Measurements from ENCODE around the gene CA14.

Gene CA14

GRCh38 chr1:150233359-150234308 is 23.9 kb upstream of the CA14 start (continued):
- TF ChIP-seq, protein P1, sequence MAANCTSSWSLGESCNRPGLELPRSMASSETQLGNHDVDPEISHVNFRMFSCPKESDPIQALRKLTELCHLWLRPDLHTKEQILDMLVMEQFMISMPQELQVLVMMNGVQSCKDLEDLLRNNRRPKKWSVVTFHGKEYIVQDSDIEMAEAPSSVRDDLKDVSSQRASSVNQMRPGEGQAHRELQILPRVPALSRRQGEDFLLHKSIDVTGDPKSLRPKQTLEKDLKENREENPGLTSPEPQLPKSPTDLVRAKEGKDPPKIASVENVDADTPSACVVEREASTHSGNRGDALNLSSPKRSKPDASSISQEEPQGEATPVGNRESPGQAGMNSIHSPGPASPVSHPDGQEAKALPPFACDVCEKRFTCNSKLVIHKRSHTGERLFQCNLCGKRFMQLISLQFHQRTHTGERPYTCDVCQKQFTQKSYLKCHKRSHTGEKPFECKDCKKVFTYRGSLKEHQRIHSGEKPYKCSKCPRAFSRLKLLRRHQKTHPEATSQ (tag by site-specific recombination; IDR thresholded peaks at IDR 0.05): no peak
- TF ChIP-seq PATZ1 (tag by site-specific recombination; IDR thresholded peaks at IDR 0.05) (no peak), ZNF157 (tag by site-specific recombination; IDR thresholded peaks at IDR 0.05) (no peak), REPIN1 (tag by site-specific recombination; IDR thresholded peaks at IDR 0.05; ENCODE audit: low read depth) (no peak), ZNF488 (tag by site-specific recombination; IDR thresholded peaks at IDR 0.05) (no peak), ZBTB17 (tag by site-specific recombination; IDR thresholded peaks at IDR 0.05) (peak; percentile 62), EGR2 (tag by site-specific recombination; IDR thresholded peaks at IDR 0.05; ENCODE audit: low read depth) (0 out of 2 replicates have a peak, but pooled peaks have one; percentile 22), ZNF48 (tag by site-specific recombination; IDR thresholded peaks at IDR 0.05) (no peak), PRDM1 (tag by site-specific recombination; IDR thresholded peaks at IDR 0.05) (peak; percentile 53; the same call in 1 of the 2 replicates), KLF17 (tag by site-specific recombination; IDR thresholded peaks at IDR 0.05) (no peak), ZNF747 (tag by site-specific recombination; IDR thresholded peaks at IDR 0.05) (no peak), ZFHX2 (tag by site-specific recombination; conservative IDR thresholded peaks at IDR 0.05) (peak; percentile 58; the same call in 1 of the 2 replicates), ZNF423 (tag by site-specific recombination; IDR thresholded peaks at IDR 0.05) (no peak), ZNF239 (tag by site-specific recombination; IDR thresholded peaks at IDR 0.05) (no peak), SCRT2 (tag by site-specific recombination; IDR thresholded peaks at IDR 0.05) (no peak), ZNF555 (tag by site-specific recombination; conservative IDR thresholded peaks at IDR 0.05) (no peak)
- TF ChIP-seq, protein P2, sequence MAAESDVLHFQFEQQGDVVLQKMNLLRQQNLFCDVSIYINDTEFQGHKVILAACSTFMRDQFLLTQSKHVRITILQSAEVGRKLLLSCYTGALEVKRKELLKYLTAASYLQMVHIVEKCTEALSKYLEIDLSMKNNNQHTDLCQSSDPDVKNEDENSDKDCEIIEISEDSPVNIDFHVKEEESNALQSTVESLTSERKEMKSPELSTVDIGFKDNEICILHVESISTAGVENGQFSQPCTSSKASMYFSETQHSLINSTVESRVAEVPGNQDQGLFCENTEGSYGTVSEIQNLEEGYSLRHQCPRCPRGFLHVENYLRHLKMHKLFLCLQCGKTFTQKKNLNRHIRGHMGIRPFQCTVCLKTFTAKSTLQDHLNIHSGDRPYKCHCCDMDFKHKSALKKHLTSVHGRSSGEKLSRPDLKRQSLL (tag by site-specific recombination; IDR thresholded peaks at IDR 0.05): no peak
- TF ChIP-seq, protein P3, sequence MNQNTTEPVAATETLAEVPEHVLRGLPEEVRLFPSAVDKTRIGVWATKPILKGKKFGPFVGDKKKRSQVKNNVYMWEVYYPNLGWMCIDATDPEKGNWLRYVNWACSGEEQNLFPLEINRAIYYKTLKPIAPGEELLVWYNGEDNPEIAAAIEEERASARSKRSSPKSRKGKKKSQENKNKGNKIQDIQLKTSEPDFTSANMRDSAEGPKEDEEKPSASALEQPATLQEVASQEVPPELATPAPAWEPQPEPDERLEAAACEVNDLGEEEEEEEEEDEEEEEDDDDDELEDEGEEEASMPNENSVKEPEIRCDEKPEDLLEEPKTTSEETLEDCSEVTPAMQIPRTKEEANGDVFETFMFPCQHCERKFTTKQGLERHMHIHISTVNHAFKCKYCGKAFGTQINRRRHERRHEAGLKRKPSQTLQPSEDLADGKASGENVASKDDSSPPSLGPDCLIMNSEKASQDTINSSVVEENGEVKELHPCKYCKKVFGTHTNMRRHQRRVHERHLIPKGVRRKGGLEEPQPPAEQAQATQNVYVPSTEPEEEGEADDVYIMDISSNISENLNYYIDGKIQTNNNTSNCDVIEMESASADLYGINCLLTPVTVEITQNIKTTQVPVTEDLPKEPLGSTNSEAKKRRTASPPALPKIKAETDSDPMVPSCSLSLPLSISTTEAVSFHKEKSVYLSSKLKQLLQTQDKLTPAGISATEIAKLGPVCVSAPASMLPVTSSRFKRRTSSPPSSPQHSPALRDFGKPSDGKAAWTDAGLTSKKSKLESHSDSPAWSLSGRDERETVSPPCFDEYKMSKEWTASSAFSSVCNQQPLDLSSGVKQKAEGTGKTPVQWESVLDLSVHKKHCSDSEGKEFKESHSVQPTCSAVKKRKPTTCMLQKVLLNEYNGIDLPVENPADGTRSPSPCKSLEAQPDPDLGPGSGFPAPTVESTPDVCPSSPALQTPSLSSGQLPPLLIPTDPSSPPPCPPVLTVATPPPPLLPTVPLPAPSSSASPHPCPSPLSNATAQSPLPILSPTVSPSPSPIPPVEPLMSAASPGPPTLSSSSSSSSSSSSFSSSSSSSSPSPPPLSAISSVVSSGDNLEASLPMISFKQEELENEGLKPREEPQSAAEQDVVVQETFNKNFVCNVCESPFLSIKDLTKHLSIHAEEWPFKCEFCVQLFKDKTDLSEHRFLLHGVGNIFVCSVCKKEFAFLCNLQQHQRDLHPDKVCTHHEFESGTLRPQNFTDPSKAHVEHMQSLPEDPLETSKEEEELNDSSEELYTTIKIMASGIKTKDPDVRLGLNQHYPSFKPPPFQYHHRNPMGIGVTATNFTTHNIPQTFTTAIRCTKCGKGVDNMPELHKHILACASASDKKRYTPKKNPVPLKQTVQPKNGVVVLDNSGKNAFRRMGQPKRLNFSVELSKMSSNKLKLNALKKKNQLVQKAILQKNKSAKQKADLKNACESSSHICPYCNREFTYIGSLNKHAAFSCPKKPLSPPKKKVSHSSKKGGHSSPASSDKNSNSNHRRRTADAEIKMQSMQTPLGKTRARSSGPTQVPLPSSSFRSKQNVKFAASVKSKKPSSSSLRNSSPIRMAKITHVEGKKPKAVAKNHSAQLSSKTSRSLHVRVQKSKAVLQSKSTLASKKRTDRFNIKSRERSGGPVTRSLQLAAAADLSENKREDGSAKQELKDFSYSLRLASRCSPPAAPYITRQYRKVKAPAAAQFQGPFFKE (tag by site-specific recombination; IDR thresholded peaks at IDR 0.05; ENCODE audit: borderline replicate concordance): no peak
- TF ChIP-seq, protein P4, sequence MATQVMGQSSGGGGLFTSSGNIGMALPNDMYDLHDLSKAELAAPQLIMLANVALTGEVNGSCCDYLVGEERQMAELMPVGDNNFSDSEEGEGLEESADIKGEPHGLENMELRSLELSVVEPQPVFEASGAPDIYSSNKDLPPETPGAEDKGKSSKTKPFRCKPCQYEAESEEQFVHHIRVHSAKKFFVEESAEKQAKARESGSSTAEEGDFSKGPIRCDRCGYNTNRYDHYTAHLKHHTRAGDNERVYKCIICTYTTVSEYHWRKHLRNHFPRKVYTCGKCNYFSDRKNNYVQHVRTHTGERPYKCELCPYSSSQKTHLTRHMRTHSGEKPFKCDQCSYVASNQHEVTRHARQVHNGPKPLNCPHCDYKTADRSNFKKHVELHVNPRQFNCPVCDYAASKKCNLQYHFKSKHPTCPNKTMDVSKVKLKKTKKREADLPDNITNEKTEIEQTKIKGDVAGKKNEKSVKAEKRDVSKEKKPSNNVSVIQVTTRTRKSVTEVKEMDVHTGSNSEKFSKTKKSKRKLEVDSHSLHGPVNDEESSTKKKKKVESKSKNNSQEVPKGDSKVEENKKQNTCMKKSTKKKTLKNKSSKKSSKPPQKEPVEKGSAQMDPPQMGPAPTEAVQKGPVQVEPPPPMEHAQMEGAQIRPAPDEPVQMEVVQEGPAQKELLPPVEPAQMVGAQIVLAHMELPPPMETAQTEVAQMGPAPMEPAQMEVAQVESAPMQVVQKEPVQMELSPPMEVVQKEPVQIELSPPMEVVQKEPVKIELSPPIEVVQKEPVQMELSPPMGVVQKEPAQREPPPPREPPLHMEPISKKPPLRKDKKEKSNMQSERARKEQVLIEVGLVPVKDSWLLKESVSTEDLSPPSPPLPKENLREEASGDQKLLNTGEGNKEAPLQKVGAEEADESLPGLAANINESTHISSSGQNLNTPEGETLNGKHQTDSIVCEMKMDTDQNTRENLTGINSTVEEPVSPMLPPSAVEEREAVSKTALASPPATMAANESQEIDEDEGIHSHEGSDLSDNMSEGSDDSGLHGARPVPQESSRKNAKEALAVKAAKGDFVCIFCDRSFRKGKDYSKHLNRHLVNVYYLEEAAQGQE (tag by site-specific recombination; IDR thresholded peaks at IDR 0.05): no peak
